Measurements from ENCODE around the gene SRF.

SRF gene

GRCh38 chr6:43125555-43125954 is 45.5 kb upstream of the SRF start:
- Histone ChIP-seq H3K27me3 (replicated peaks; ENCODE audit: control insufficient read depth, insufficient read depth, low read length) (no peaks in the 10 kb centered on the region), H3K36me3 (ENCODE audit: control insufficient read depth, insufficient read depth, low read length) (no peaks in the 10 kb centered on the region), H3K4me3 (replicated peaks; ENCODE audit: low read depth, low read length) (no peak overlapping the region)
- no peak for TF ChIP-seq CTCF (IDR thresholded peaks at IDR 0.05; ENCODE audit: insufficient read depth, low read length, poor library complexity, severe bottlenecking)
- no peak for DNase-seq (ENCODE audit: extremely low read depth, insufficient read length)

GRCh38 chr6:43127180-43127579 is 43.9 kb upstream of the SRF start:
- TF ChIP-seq CTCF (IDR thresholded peaks at IDR 0.05; ENCODE audit: insufficient read depth, low read length, poor library complexity, severe bottlenecking): no peak
- Histone ChIP-seq H3K4me3 (replicated peaks; ENCODE audit: low read depth, low read length) (no peak overlapping the region), H3K36me3 (ENCODE audit: control insufficient read depth, insufficient read depth, low read length) (no peaks in the 10 kb centered on the region), H3K27me3 (replicated peaks; ENCODE audit: control insufficient read depth, insufficient read depth, low read length) (no peaks in the 10 kb centered on the region; the same call in 1 of the 2 replicates)
- no peak for DNase-seq (ENCODE audit: extremely low read depth, insufficient read length)

- Histone ChIP-seq H3K36me3 (ENCODE audit: control insufficient read depth, insufficient read depth, low read length) (no peaks in the 10 kb centered on the region), H3K27me3 (replicated peaks; ENCODE audit: control insufficient read depth, insufficient read depth, low read length) (no peaks in the 10 kb centered on the region; the same call in 1 of the 2 replicates), H3K4me3 (replicated peaks; ENCODE audit: low read depth, low read length) (no peak overlapping the region)
- no peak for TF ChIP-seq CTCF (IDR thresholded peaks at IDR 0.05; ENCODE audit: insufficient read depth, low read length, poor library complexity, severe bottlenecking)
- no peak for DNase-seq (ENCODE audit: extremely low read depth, insufficient read length)
Measured at GRCh38 chr6:43127877-43128276, 43.2 kb upstream of the SRF start.

GRCh38 chr6:43128926-43129325 is 42.1 kb upstream of the SRF start:
- H3K27me3 ChIP-seq (replicated peaks; ENCODE audit: control insufficient read depth, insufficient read depth, low read length): no peaks in the 10 kb centered on the region; the same call in 1 of the 2 replicates
- H3K36me3 ChIP-seq (ENCODE audit: control insufficient read depth, insufficient read depth, low read length): no peaks in the 10 kb centered on the region
- no peak overlapping the region for H3K4me3 ChIP-seq (replicated peaks; ENCODE audit: low read depth, low read length)
- TF ChIP-seq CTCF (IDR thresholded peaks at IDR 0.05; ENCODE audit: insufficient read depth, low read length, poor library complexity, severe bottlenecking): no peak
- DNase-seq (ENCODE audit: extremely low read depth, insufficient read length): no peak

GRCh38 chr6:43129434-43130194 is 41.5 kb upstream of the SRF start:
- TF ChIP-seq CTCF (IDR thresholded peaks at IDR 0.05; ENCODE audit: insufficient read depth, low read length, poor library complexity, severe bottlenecking): peak; percentile 67
- H3K4me3 ChIP-seq (replicated peaks; ENCODE audit: low read depth, low read length): no peak overlapping the region
- no peaks in the 10 kb centered on the region; the same call in 1 of the 2 replicates for H3K27me3 ChIP-seq (replicated peaks; ENCODE audit: control insufficient read depth, insufficient read depth, low read length)
- no peaks in the 10 kb centered on the region for H3K36me3 ChIP-seq (ENCODE audit: control insufficient read depth, insufficient read depth, low read length)
- no peak for DNase-seq (ENCODE audit: extremely low read depth, insufficient read length)
